Kidney tubule cell (primary cell): Measurements from ENCODE around the gene TBC1D22A.

Source experiments
- DNase-seq: peaks from one replicate; pipeline ENCODE4 v3.0.0-alpha.2; 2018; ENCODE audit warnings: low spot score

Gene TBC1D22A

GRCh38 chr22:47191671-47192650 is 429.5 kb downstream of the TBC1D22A start:
- no peak for DNase-seq

- DNase-seq = no peak
Observed at GRCh38 chr22:47192651-47193437, 430.4 kb downstream of the TBC1D22A start.

- DNase-seq = no peak
Observed at GRCh38 chr22:47193606-47194329, 431.3 kb downstream of the TBC1D22A start.

GRCh38 chr22:47194476-47195155 is 432.2 kb downstream of the TBC1D22A start:
- no peak for DNase-seq

GRCh38 chr22:47195156-47195483 is 432.7 kb downstream of the TBC1D22A start:
- no peak for DNase-seq

GRCh38 chr22:47195484-47196165 is 433.2 kb downstream of the TBC1D22A start:
- no peak for DNase-seq

GRCh38 chr22:47196166-47196849 is 433.9 kb downstream of the TBC1D22A start:
- DNase-seq = no peak

GRCh38 chr22:47196881-47197772 is 434.7 kb downstream of the TBC1D22A start:
- no peak for DNase-seq

GRCh38 chr22:47197773-47198500 is 435.5 kb downstream of the TBC1D22A start:
- no peak for DNase-seq

- no peak for DNase-seq
Observed at GRCh38 chr22:47198801-47199251, 436.4 kb downstream of the TBC1D22A start.

GRCh38 chr22:47199261-47199978 is 437.0 kb downstream of the TBC1D22A start:
- no peak for DNase-seq

- DNase-seq = no peak
Observed at GRCh38 chr22:47199979-47200272, 437.5 kb downstream of the TBC1D22A start.

- DNase-seq = no peak
Observed at GRCh38 chr22:47200273-47201051, 438.0 kb downstream of the TBC1D22A start.

GRCh38 chr22:47201186-47201995 is 438.9 kb downstream of the TBC1D22A start:
- DNase-seq = no peak

GRCh38 chr22:47201996-47202818 is 439.8 kb downstream of the TBC1D22A start:
- no peak for DNase-seq
